Measurements from ENCODE around the gene MB. TPM values are rescaled to one million over a fixed set of nuclear protein-coding genes. Genes with fewer than 3 reads are reported as not detected.
"Not testable (repeated sequence)": the region's sequence is repeated elsewhere in the genome, so short reads cannot be mapped to it uniquely, and the experiment has no call there.

MB gene
- not detected in 3 replicates for total RNA-seq

DNA sequence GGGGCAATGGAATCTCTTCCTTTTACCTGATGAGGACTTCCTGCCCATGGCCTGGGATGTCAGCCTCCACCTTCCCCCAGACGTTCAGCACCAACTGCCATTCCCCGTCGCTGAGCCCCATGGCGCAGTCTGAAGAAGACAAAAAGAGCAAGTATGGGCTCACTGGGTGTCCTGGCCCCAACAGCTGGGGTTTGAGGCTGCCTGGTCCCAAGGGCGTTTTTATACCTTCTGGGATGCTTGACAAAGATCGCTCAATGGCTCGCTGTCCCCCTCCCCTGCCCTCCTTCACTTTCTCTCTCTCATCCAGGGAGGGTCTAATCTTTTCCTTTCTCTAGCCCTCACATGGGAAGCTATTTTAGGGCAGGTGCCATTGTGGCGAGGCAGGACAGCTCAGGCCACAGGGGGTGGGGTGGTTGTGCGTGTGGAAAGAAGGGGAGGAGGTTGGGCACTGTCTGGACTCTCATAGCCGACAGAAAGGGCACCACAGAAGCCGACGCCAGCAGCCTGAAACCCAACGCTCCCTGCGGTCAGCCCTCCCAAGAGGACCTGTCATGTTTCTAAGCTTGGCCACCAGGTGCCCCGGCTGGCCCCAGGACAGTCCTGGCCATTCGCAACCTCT lies at the start of gene MB:
Gene MB (minus strand): TSS at position 193 of the 619 bp plus-strand sequence. CDS start 72 bp downstream, at position 121.
- TF ChIP-seq, protein P1, sequence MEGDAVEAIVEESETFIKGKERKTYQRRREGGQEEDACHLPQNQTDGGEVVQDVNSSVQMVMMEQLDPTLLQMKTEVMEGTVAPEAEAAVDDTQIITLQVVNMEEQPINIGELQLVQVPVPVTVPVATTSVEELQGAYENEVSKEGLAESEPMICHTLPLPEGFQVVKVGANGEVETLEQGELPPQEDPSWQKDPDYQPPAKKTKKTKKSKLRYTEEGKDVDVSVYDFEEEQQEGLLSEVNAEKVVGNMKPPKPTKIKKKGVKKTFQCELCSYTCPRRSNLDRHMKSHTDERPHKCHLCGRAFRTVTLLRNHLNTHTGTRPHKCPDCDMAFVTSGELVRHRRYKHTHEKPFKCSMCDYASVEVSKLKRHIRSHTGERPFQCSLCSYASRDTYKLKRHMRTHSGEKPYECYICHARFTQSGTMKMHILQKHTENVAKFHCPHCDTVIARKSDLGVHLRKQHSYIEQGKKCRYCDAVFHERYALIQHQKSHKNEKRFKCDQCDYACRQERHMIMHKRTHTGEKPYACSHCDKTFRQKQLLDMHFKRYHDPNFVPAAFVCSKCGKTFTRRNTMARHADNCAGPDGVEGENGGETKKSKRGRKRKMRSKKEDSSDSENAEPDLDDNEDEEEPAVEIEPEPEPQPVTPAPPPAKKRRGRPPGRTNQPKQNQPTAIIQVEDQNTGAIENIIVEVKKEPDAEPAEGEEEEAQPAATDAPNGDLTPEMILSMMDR (IDR thresholded peaks at IDR 0.05; ENCODE audit: unreplicated experiment) = no peak
- Mint-ChIP-seq H3K4me1 (peaks cover under 1% of the 10 kb centered on the region), H3K4me3 (no peak within 1 kb of the TSS), H3K9me3 (no peaks in the 10 kb centered on the region), H3K27me3 (ENCODE audit: low read depth) (no peaks in the 10 kb centered on the region), H3K27ac (no peak within 1 kb of the TSS), H3K36me3 (no peaks in the 10 kb centered on the region)
- DNase-seq (ENCODE audit: low spot score in 2 of 2, unreplicated experiment in 2 of 2) = no peak

DNA sequence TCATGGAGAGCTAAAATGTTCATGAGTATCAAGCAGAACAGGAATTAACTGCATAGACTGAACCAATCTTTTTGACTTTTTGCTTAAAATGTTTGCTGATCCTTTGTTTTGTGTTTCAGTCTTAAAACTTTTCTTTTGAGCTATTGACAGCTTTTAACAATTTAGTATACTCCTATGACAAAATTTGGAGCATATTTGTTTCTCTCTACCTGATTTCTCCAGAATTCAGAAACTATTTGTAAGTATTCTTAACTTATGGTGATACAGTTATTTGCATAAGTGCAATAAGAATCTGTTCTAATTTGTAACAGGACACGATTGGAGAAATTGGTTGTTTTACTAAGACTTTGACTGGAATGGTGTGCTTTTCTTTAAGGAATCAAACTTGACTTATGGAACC lies 49.6 kb upstream of the MB start:
- H3K36me3 Mint-ChIP-seq; DNase-seq (ENCODE audit: low spot score in 2 of 2, unreplicated experiment in 2 of 2); H3K4me1 Mint-ChIP-seq; H3K4me3 Mint-ChIP-seq; H3K27ac Mint-ChIP-seq; H3K27me3 Mint-ChIP-seq (ENCODE audit: low read depth): not testable (repeated sequence)
- H3K9me3 Mint-ChIP-seq = peaks cover 30% of the 10 kb centered on the region

DNA sequence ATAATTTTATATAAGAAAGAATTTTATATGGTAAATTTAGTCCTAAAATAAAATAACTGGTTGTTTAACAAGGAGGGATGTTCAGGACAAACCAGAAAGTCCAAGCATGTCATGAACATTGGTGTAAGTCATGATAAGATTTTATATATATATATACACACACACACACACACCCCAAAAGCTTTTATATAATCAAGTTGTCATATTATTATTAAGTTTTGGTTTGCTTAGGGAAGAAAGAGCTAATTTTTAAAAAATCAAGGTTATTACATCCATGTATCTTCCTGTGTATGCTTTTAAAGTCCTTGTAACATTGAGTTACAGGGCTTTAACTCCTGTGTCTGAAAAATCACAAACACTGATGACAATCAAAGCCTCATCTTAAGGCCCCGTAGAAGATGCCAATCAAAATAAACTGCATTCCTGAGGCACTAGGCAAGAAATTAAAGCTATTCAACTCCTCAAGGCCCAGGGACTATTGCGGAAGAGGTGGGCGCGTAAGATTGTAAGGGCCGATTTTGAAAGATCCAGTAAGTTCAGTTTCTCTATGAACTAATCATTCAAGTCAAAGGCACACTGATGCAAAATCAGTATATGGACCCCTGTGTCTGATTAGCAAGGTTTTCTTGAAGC lies 47.9 kb upstream of the MB start:
- DNase-seq (ENCODE audit: low spot score in 2 of 2, unreplicated experiment in 2 of 2) = no peak
- TF ChIP-seq, protein P1 (IDR thresholded peaks at IDR 0.05; ENCODE audit: unreplicated experiment) = no peak
- H3K36me3 Mint-ChIP-seq = peaks cover 2% of the 10 kb centered on the region
- no peak overlapping the region for H3K4me3 Mint-ChIP-seq
- peaks cover 3% of the 10 kb centered on the region for H3K4me1 Mint-ChIP-seq
- no peak overlapping the region for H3K27ac Mint-ChIP-seq
- peaks cover 28% of the 10 kb centered on the region for H3K9me3 Mint-ChIP-seq
- no peaks in the 10 kb centered on the region for H3K27me3 Mint-ChIP-seq (ENCODE audit: low read depth)

DNA sequence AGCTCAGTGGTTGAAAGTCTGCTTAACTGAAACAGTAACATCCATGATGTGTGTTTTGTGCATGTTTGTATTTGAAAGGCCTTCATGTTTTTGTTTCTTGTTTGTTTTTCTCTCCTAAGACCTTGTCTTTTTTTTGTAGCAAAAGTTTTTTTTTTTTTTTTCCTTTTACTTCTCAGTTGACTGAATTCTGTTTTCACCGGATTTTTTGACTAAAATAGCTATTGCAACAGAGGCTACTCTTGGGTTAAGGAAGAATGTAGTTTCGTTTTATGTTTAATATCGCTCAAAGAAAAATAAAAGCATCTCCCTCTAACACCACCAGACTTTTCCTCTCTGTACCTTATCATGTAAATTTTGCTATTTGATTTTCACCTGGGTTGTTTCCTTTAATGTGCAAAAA lies 46.2 kb upstream of the MB start:
- peaks cover 2% of the 10 kb centered on the region for H3K36me3 Mint-ChIP-seq
- H3K9me3 Mint-ChIP-seq = peaks cover 21% of the 10 kb centered on the region
- peaks cover 3% of the 10 kb centered on the region for H3K4me1 Mint-ChIP-seq
- TF ChIP-seq, protein P1 (IDR thresholded peaks at IDR 0.05; ENCODE audit: unreplicated experiment) = no peak
- DNase-seq (ENCODE audit: low spot score in 2 of 2, unreplicated experiment in 2 of 2) = no peak
- no peaks in the 10 kb centered on the region for H3K27me3 Mint-ChIP-seq (ENCODE audit: low read depth)
- no peak overlapping the region for H3K4me3 Mint-ChIP-seq
- no peak overlapping the region for H3K27ac Mint-ChIP-seq

DNA sequence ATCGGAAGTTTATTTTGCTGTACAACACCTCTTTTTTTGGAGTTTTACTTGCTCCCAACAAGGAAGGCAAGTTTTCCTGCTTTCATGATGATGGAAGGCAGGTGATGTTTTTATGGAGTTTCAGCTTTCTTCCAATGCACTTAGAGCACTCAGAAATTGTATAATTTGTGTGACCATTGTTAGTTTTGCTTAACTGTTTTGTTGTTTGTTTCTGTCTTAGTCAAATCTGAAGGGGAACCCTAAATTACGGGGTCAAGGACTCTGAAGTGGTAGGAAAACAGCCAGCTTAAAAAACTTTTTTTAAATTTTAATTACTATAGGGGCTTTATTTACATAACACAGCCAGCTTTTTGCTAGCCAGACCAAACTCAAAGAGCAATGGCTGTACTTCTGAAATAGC lies 45.8 kb upstream of the MB start:
- Mint-ChIP-seq H3K9me3 (peaks cover 17% of the 10 kb centered on the region), H3K27ac (no peak overlapping the region), H3K36me3 (peaks cover 2% of the 10 kb centered on the region), H3K4me3 (no peak overlapping the region), H3K4me1 (peaks cover 3% of the 10 kb centered on the region), H3K27me3 (ENCODE audit: low read depth) (no peaks in the 10 kb centered on the region)
- TF ChIP-seq, protein P1 (IDR thresholded peaks at IDR 0.05; ENCODE audit: unreplicated experiment) = no peak
- no peak for DNase-seq (ENCODE audit: low spot score in 2 of 2, unreplicated experiment in 2 of 2)

DNA sequence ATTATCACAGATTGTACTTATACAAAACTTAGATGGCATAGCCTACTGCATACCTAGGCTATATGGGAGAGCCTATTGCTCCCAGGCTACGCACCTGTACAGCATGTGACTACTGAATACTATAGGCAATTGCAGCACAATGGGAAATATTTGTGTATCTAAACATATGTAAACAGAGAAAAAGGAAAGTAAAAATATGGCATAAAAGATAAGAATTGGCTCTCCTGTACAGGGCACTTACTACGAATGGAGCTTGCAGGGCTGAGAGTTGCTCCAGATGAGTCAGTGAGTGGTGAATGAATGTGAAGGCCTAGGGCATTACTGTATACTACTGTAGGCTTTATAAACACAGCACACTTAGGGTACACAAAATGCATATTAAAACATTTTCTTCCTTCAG lies 44.3 kb upstream of the MB start:
- H3K4me1 Mint-ChIP-seq = peaks cover 5% of the 10 kb centered on the region
- peaks cover 6% of the 10 kb centered on the region for H3K9me3 Mint-ChIP-seq
- no peak for DNase-seq (ENCODE audit: low spot score in 2 of 2, unreplicated experiment in 2 of 2)
- H3K36me3 Mint-ChIP-seq = peaks cover 2% of the 10 kb centered on the region
- H3K27me3 Mint-ChIP-seq (ENCODE audit: low read depth) = no peaks in the 10 kb centered on the region
- TF ChIP-seq, protein P1 (IDR thresholded peaks at IDR 0.05; ENCODE audit: unreplicated experiment) = no peak
- no peak overlapping the region for H3K27ac Mint-ChIP-seq
- H3K4me3 Mint-ChIP-seq = no peak overlapping the region

All from mesothelial cell of epicardium (in vitro differentiated cells).